Measurements from ENCODE around the gene GTPBP10.

The GTPBP10 gene

DNA sequence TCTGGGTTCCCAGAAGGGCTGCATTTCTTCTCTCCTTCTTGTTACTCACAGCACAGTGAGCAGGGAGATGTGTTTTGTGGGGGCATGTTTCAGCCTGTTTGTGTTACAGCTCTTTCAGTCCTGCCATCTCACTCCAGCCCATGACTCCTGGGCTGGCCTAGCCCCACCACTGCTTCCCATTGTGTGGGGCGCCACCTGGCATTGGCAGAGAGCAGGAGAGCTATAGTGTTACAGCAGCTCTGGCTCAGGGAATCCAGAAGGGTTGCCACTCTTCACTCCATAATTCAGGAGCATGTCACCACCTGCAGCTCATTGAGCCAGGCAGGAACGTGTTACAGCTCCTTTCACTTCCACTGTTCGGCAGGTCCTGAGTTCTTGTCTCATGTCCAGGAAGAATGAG is 86.7 kb downstream of the GTPBP10 start:
- no peak for DNase-seq (ENCODE audit: extremely low read depth, low read depth)

More for the DNA sequence above, 86.7 kb downstream of the GTPBP10 start:
- TF ChIP-seq, protein P1, sequence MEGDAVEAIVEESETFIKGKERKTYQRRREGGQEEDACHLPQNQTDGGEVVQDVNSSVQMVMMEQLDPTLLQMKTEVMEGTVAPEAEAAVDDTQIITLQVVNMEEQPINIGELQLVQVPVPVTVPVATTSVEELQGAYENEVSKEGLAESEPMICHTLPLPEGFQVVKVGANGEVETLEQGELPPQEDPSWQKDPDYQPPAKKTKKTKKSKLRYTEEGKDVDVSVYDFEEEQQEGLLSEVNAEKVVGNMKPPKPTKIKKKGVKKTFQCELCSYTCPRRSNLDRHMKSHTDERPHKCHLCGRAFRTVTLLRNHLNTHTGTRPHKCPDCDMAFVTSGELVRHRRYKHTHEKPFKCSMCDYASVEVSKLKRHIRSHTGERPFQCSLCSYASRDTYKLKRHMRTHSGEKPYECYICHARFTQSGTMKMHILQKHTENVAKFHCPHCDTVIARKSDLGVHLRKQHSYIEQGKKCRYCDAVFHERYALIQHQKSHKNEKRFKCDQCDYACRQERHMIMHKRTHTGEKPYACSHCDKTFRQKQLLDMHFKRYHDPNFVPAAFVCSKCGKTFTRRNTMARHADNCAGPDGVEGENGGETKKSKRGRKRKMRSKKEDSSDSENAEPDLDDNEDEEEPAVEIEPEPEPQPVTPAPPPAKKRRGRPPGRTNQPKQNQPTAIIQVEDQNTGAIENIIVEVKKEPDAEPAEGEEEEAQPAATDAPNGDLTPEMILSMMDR (IDR thresholded peaks at IDR 0.05; ENCODE audit: low read depth, low read length) = no peak

Measured in AG09319 (cell line).